ENCODE results near the gene CDK12. TPM values are rescaled to one million over a fixed set of nuclear protein-coding genes. Genes with fewer than 3 reads are reported as not detected.
"Not testable (repeated sequence)": the region's sequence is repeated elsewhere in the genome, so short reads cannot be mapped to it uniquely, and the experiment has no call there.

The CDK12 gene
- total RNA-seq, 1 donor from 2014 or later, result 20.2 TPM

- intact Hi-C loops (cut with micrococcal nuclease); DNase-seq; ATAC-seq: not testable (repeated sequence)
These were observed 26.2 kb downstream of the CDK12 start for GRCh38 chr17:39487490-39487889.

GRCh38 chr17:39487946-39488345 is 26.7 kb downstream of the CDK12 start:
- intact Hi-C loops (cut with micrococcal nuclease), result no loop called here

GRCh38 chr17:39496921-39497320 is 35.6 kb downstream of the CDK12 start:
- ATAC-seq; DNase-seq; intact Hi-C loops (cut with micrococcal nuclease): not testable (repeated sequence)

More at GRCh38 chr17:39487946-39488345, 26.7 kb downstream of the CDK12 start:
- ATAC-seq (no peak), DNase-seq (no peak)

GRCh38 chr17:39507511-39507910 is 46.2 kb downstream of the CDK12 start:
- no peak for ATAC-seq
- intact Hi-C loops (cut with micrococcal nuclease), result no loop called here
- DNase-seq, result no peak

- no peak for DNase-seq
- no peak for ATAC-seq
- intact Hi-C loops (cut with micrococcal nuclease), result no loop called here
These were observed 47.7 kb downstream of the CDK12 start for GRCh38 chr17:39508987-39509386.

- DNase-seq, result no peak
- ATAC-seq, result no peak
- intact Hi-C loops (cut with micrococcal nuclease), result no loop called here
These were observed 52.0 kb downstream of the CDK12 start for GRCh38 chr17:39513309-39513708.

GRCh38 chr17:39513915-39514314 is 52.6 kb downstream of the CDK12 start:
- ATAC-seq (no peak), DNase-seq (no peak)
- intact Hi-C loops (cut with micrococcal nuclease), result no loop called here

GRCh38 chr17:39517224-39517623 is 55.9 kb downstream of the CDK12 start:
- DNase-seq (no peak), ATAC-seq (no peak)
- intact Hi-C loops (cut with micrococcal nuclease), result no loop called here

GRCh38 chr17:39525801-39526506 is 64.7 kb downstream of the CDK12 start:
- DNase-seq (no peak), ATAC-seq (no peak)
- intact Hi-C loops (cut with micrococcal nuclease), result no loop called here

- ATAC-seq (peak; percentile 58), DNase-seq (no peak)
- intact Hi-C loops (cut with micrococcal nuclease), result no loop called here
These were observed 66.0 kb downstream of the CDK12 start for GRCh38 chr17:39527220-39527813.

GRCh38 chr17:39529455-39529854 is 68.2 kb downstream of the CDK12 start:
- DNase-seq (no peak), ATAC-seq (no peak)
- intact Hi-C loops (cut with micrococcal nuclease), result no loop called here

- ATAC-seq, result no peak
- peak; percentile 34 for DNase-seq
- intact Hi-C loops (cut with micrococcal nuclease), result no loop called here
These were observed 69.2 kb downstream of the CDK12 start for GRCh38 chr17:39530513-39530912.

GRCh38 chr17:39531252-39531651 is 70.0 kb downstream of the CDK12 start:
- DNase-seq (no peak), ATAC-seq (no peak)
- intact Hi-C loops (cut with micrococcal nuclease), result no loop called here

GRCh38 chr17:39533891-39534290 is 72.6 kb downstream of the CDK12 start:
- intact Hi-C loops (cut with micrococcal nuclease), result no loop called here
- no peak for ATAC-seq
- no peak for DNase-seq

GRCh38 chr17:39534768-39535405 is 73.6 kb downstream of the CDK12 start:
- ATAC-seq, result no peak
- intact Hi-C loops (cut with micrococcal nuclease), result no loop called here
- no peak for DNase-seq

GRCh38 chr17:39536468-39536867 is 75.2 kb downstream of the CDK12 start:
- ATAC-seq, result no peak
- intact Hi-C loops (cut with micrococcal nuclease), result no loop called here
- no peak for DNase-seq

- intact Hi-C loops (cut with micrococcal nuclease); DNase-seq; ATAC-seq: not testable (repeated sequence)
These were observed 76.1 kb downstream of the CDK12 start for GRCh38 chr17:39537364-39537763.

GRCh38 chr17:39538866-39539265 is 77.6 kb downstream of the CDK12 start:
- intact Hi-C loops (cut with micrococcal nuclease), result no loop called here
- ATAC-seq (no peak), DNase-seq (no peak)

GRCh38 chr17:39540611-39541010 is 79.3 kb downstream of the CDK12 start:
- DNase-seq, result no peak
- intact Hi-C loops (cut with micrococcal nuclease), result no loop called here
- no peak for ATAC-seq

GRCh38 chr17:39541652-39542051 is 80.4 kb downstream of the CDK12 start:
- DNase-seq (no peak), ATAC-seq (no peak)
- intact Hi-C loops (cut with micrococcal nuclease), result no loop called here

- no peak for DNase-seq
- ATAC-seq, result no peak
- intact Hi-C loops (cut with micrococcal nuclease), result no loop called here
These were observed 81.9 kb downstream of the CDK12 start for GRCh38 chr17:39543176-39543575.

Data from left ventricle myocardium superior (tissue), 1 donor.